Gastrocnemius medialis (tissue), 4 donors: Measurements from ENCODE around the gene EXOC3L4. TPM values are rescaled to one million over a fixed set of nuclear protein-coding genes. Genes with fewer than 3 reads are reported as not detected.

Experiments used
- ATAC-seq, 2 donors: fragments of 150-250 bp; one replicate each; pipeline ENCODE4 v1.9.1; 2016
- DNase-seq, 2 donors: peaks; one replicate each; pipeline ENCODE4 v3.0.0-alpha.2; 2019
- H3K27ac ChIP-seq, 4 donors: fragments of 200-600 bp; sonication (generic); 1 replicate in 1 of 4; 2 replicates in 3 of 4; pipeline ENCODE4 v1.5.1; 2016 to 2018; ENCODE audit warnings: mild to moderate bottlenecking in 2 of 4, moderate library complexity in 1 of 4
- H3K27me3 ChIP-seq, 3 donors: fragments of 200-600 bp; sonication (generic) in 2 of 3; 1 replicate in 1 of 3; 2 replicates in 2 of 3; pipeline versions ENCODE4 v1.5.1 to v1.6.0; 2016 to 2019; ENCODE audit warnings: mild to moderate bottlenecking in 1 of 3, moderate library complexity in 1 of 3
- H3K36me3 ChIP-seq, 2 donors: fragments of 200-600 bp; sonication (generic) in 1 of 2; one replicate each; pipeline ENCODE4 v1.5.1; 2017 to 2018
- H3K4me1 ChIP-seq, 2 donors: fragments of 200-600 bp; sonication (generic) in 1 of 2; one replicate each; pipeline ENCODE4 v1.5.1; 2016 to 2017; ENCODE audit warnings: mild to moderate bottlenecking in 2 of 2
- H3K4me3 ChIP-seq, 4 donors: fragments of 200-600 bp; sonication (generic) in 3 of 4; 1 replicate in 1 of 4; 2 replicates in 3 of 4; pipeline ENCODE4 v1.5.1; 2016 to 2019; ENCODE audit warnings: mild to moderate bottlenecking in 2 of 4
- H3K9me3 ChIP-seq, 3 donors: fragments of 200-600 bp; sonication (generic) in 2 of 3; 1 replicate in 1 of 3; 2 replicates in 2 of 3; pipeline ENCODE4 v1.5.1; 2016 to 2019
- CTCF ChIP-seq, 5 experiments: fragments of 450-650 bp in 3 of 5; fragments of 200-600 bp in 2 of 5; sonication (generic) in 2 of 5; IDR thresholded peaks in 4 of 5; conservative IDR thresholded peaks in 1 of 5; 1 replicate in 4 of 5; 2 replicates in 1 of 5; pipeline ENCODE4 v1.5.1; 2016 to 2019; ENCODE audit warnings: antibody characterized with exemption in 5 of 5, mild to moderate bottlenecking in 3 of 5, moderate library complexity in 3 of 5
- POLR2A ChIP-seq, 2 donors: fragments of 450-650 bp; IDR thresholded peaks; one replicate each; pipeline ENCODE4 v1.6.1; 2017; ENCODE audit warnings: antibody characterized with exemption in 2 of 2, mild to moderate bottlenecking in 2 of 2, moderate library complexity in 2 of 2
- in situ Hi-C, 4 donors: fragments of 200-750 bp; cut with MboI; loops; one replicate each; pipeline versions ENCODE4 v1.15.0 to v1.8.0; 2017; ENCODE audit warnings: low sequenced_read_pairs in 4 of 4
- intact Hi-C: fragments of 100-400 bp; cut with DNase I; formaldehyde crosslinking; loops from one replicate; pipeline ENCODE4 v1.15.1; 2023; ENCODE audit warnings: low total_unique reads
- total RNA-seq, 4 donors: library from RNA; depleted of rRNA; stranded (reverse); fragments of >200 nt; gene quantifications; one replicate each; pipeline versions ENCODE4 v1.1.0 to v1.2.3, GENCODE V29; 2016

EXOC3L4 gene
- total RNA-seq, 4 donors from 2014 or later: 0.35 to 2.4 TPM; not detected in 2

GRCh38 chr14:103107455-103107854, 12.9 kb downstream of the EXOC3L4 start:
- H3K4me3 ChIP-seq: no peak overlapping the region
- intact Hi-C loops: no loop called here
- H3K27ac ChIP-seq: no peak overlapping the region
- in situ Hi-C loops: loop anchor here (5.0 to 10.0 kb wide), 4 partner anchors 77 to 185 kb away; no protein-coding TSS in a partner anchor
- DNase-seq: no peak
- ATAC-seq: no peak
- peaks cover 29 to 40% of the 10 kb centered on the region in 2 donors for H3K4me1 ChIP-seq
- TF ChIP-seq POLR2A (IDR thresholded peaks at IDR 0.05) (no peak), CTCF (IDR thresholded peaks at IDR 0.05 in 4 of 5, conservative IDR thresholded peaks at IDR 0.05 in 1 of 5) (no peak)
- H3K9me3 ChIP-seq: no peaks in the 10 kb centered on the region
- H3K36me3 ChIP-seq: no peaks in the 10 kb centered on the region
- peaks cover 23 to 24% (median 24%) of the 10 kb centered on the region in 3 donors for H3K27me3 ChIP-seq

- ATAC-seq (no peak), DNase-seq (no peak)
- Histone ChIP-seq H3K9me3 (no peaks in the 10 kb centered on the region), H3K36me3 (no peaks in the 10 kb centered on the region), H3K27ac (peak overlapping the region in 3 of 4 donors; percentile 2 to 12 (median 10)), H3K4me3 (no peak overlapping the region), H3K4me1 (peaks cover 31 to 42% of the 10 kb centered on the region in 2 donors), H3K27me3 (peaks cover 16 to 17% (median 17%) of the 10 kb centered on the region in 3 donors)
- intact Hi-C loops (no loop called here), in situ Hi-C loops (loop anchor here (5.0 to 10.0 kb wide), 4 partner anchors 77 to 184 kb away; no protein-coding TSS in a partner anchor)
- TF ChIP-seq POLR2A (IDR thresholded peaks at IDR 0.05): no peak
- no peak for TF ChIP-seq CTCF (IDR thresholded peaks at IDR 0.05 in 4 of 5, conservative IDR thresholded peaks at IDR 0.05 in 1 of 5)
These were observed 13.6 kb downstream of the EXOC3L4 start for GRCh38 chr14:103107941-103108748.

- Histone ChIP-seq H3K36me3 (no peaks in the 10 kb centered on the region), H3K9me3 (no peaks in the 10 kb centered on the region), H3K4me1 (peaks cover 31 to 36% of the 10 kb centered on the region in 2 donors), H3K27ac (peak overlapping the region in 3 of 4 donors; percentile 2 to 12 (median 10)), H3K27me3 (peaks cover 10 to 11% (median 11%) of the 10 kb centered on the region in 3 donors), H3K4me3 (no peak overlapping the region)
- TF ChIP-seq POLR2A (IDR thresholded peaks at IDR 0.05): no peak
- no peak for TF ChIP-seq CTCF (IDR thresholded peaks at IDR 0.05 in 4 of 5, conservative IDR thresholded peaks at IDR 0.05 in 1 of 5)
- ATAC-seq (peak in 1 of 2 donors; percentile 15), DNase-seq (peak in 1 of 2 donors; percentile 60)
- in situ Hi-C loops (loop anchor here (5.0 to 10.0 kb wide), 4 partner anchors 76 to 184 kb away; no protein-coding TSS in a partner anchor), intact Hi-C loops (no loop called here)
These were observed 14.3 kb downstream of the EXOC3L4 start for GRCh38 chr14:103108749-103109207.

- Histone ChIP-seq H3K9me3 (no peaks in the 10 kb centered on the region), H3K36me3 (no peaks in the 10 kb centered on the region), H3K4me1 (peaks cover 32 to 33% of the 10 kb centered on the region in 2 donors), H3K27ac (peak overlapping the region; percentile 57 to 74 (median 62)), H3K27me3 (peaks cover under 1% of the 10 kb centered on the region in 3 donors), H3K4me3 (peak overlapping the region in 3 of 4 donors; percentile 21 to 30 (median 22))
- peak; percentile 59 to 73 for ATAC-seq
- intact Hi-C loops: no loop called here
- TF ChIP-seq CTCF (IDR thresholded peaks at IDR 0.05 in 4 of 5, conservative IDR thresholded peaks at IDR 0.05 in 1 of 5) (no peak), POLR2A (IDR thresholded peaks at IDR 0.05) (no peak)
- peak in 1 of 2 donors; percentile 68 for DNase-seq
- in situ Hi-C loops: loop anchor here (5.0 to 10.0 kb wide), 4 partner anchors 75 to 183 kb away; no protein-coding TSS in a partner anchor
These were observed 15.3 kb downstream of the EXOC3L4 start for GRCh38 chr14:103109535-103110441.
